RKO (cell line): ENCODE results near the gene SUGT1.
"Not testable (repeated sequence)": the region's sequence is repeated elsewhere in the genome, so short reads cannot be mapped to it uniquely, and the experiment has no call there.

ENCODE experiments used
- DNase-seq: peaks from one replicate; pipeline ENCODE4 v3.0.0-alpha.2; 2016; ENCODE audit warnings: low spot score

Gene SUGT1

GRCh38 chr13:52652196-52652979 is at the start of gene SUGT1:
Gene SUGT1, plus strand, starts transcription at chr13:52652836. Its CDS starts 85 bp downstream, at chr13:52652921.
- peak; percentile 96 for DNase-seq

GRCh38 chr13:52603316-52603715 is 49.3 kb upstream of the SUGT1 start:
- DNase-seq: not testable (repeated sequence)

- DNase-seq: not testable (repeated sequence)
Observed at GRCh38 chr13:52606126-52606525, 46.5 kb upstream of the SUGT1 start.

- DNase-seq: not testable (repeated sequence)
Observed at GRCh38 chr13:52606795-52607194, 45.8 kb upstream of the SUGT1 start.

- DNase-seq: not testable (repeated sequence)
Observed at GRCh38 chr13:52608184-52608583, 44.5 kb upstream of the SUGT1 start.

- DNase-seq: peak; percentile 61
Observed at GRCh38 chr13:52609013-52609606, 43.5 kb upstream of the SUGT1 start.

- not testable (repeated sequence) for DNase-seq
Observed at GRCh38 chr13:52610158-52610557, 42.5 kb upstream of the SUGT1 start.

GRCh38 chr13:52615134-52615801 is 37.4 kb upstream of the SUGT1 start:
- no peak for DNase-seq

- DNase-seq: peak; percentile 49
Observed at GRCh38 chr13:52615812-52616211, 36.8 kb upstream of the SUGT1 start.

- peak; percentile 92 for DNase-seq
Observed at GRCh38 chr13:52617070-52618060, 35.3 kb upstream of the SUGT1 start.

GRCh38 chr13:52631083-52631690 is 21.4 kb upstream of the SUGT1 start:
- DNase-seq: not testable (repeated sequence)

- DNase-seq: no peak
Observed at GRCh38 chr13:52638666-52639328, 13.8 kb upstream of the SUGT1 start.

- DNase-seq: no peak
Observed at GRCh38 chr13:52642131-52642530, 10.5 kb upstream of the SUGT1 start, which contains the start of gene HNRNPA1L2. Gene HNRNPA1L2, plus strand, starts transcription at chr13:52642431. Its CDS starts 62 bp downstream, at chr13:52642493.

- DNase-seq: no peak
Observed at GRCh38 chr13:52644108-52644507, 8.5 kb upstream of the SUGT1 start.

GRCh38 chr13:52646967-52647366 is 5.7 kb upstream of the SUGT1 start:
- DNase-seq: no peak

- DNase-seq: peak; percentile 39
Observed at GRCh38 chr13:52650731-52651130, 1.9 kb upstream of the SUGT1 start.

- DNase-seq: no peak
Observed at GRCh38 chr13:52651897-52652195, 790 bp upstream of the SUGT1 start.

GRCh38 chr13:52652980-52653303 is 306 bp downstream of the SUGT1 start:
- no peak for DNase-seq

- DNase-seq: no peak
Observed at GRCh38 chr13:52659340-52659739, 6.7 kb downstream of the SUGT1 start.

GRCh38 chr13:52664272-52664671 is 11.6 kb downstream of the SUGT1 start:
- no peak for DNase-seq

GRCh38 chr13:52665325-52665724 is 12.7 kb downstream of the SUGT1 start:
- DNase-seq: peak; percentile 57
